Measurements from ENCODE around the gene ORAI1.

The ORAI1 gene

DNA sequence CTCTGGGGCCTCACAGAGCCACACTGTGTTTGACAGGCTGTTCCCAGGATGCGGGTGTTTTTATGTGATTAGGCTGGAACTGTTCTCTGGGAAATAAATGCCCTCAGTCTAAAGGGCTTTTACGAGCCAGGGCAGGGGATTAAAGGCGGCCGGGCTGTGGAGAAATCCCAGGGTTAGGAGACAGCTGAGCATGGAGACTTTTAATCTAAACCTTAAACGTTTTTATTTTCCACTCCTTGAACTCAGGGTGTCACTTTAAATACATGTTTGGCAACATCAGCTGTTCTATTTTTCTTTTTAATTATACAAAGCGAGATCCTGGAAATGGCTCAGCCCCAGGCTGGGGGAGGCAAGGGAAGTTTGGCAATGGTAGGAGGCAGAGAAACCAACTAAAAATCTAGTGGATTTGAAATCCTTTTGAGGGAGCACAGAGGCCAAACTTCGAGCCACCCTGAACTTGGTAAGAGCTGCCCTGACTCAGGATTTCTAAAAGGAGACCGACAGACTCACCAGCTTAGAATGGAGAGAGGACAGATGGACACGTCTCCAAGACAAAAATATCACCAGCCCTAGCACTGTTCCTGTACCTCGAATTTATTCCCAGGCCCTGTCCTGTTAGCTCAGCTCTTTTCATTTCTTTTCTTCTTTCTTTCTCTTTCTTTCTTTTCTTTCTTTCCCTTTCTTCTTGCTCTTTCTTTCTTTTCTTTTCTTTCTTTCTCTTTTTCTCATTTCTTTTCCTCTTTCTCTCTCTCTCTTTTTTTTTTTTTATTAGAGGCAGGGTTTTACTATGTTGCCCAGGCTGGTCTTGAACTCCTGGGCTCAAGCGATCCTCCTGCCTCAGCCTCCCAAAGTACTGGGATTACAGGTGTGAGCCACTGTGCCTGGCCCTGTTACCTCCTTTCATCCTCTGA is 15.8 kb upstream of the ORAI1 start:
- no peak overlapping the region for H3K4me3 ChIP-seq (ENCODE audit: low read depth, low read length)

DNA sequence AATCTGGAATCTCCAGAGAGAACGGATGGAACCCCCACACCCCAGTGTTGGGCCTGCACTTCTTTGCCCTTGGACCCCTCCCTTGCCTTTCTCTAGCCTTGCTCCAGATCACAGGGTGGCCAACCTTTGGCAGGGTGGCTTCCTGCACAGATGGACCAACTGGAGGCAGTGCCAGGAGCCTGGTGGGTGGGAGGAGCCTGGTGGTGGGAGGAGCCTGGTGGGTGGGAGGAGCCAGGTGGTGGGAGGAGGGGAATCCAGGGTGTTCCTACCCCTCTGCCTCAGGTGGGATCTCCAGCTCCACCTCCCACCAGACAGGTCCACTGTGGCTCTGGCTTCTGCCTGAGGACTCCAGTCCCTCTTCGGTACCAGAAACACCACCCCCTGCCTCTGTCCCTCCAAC is 15.0 kb upstream of the ORAI1 start:
- H3K4me3 ChIP-seq (ENCODE audit: low read depth, low read length), result no peak overlapping the region
- TF ChIP-seq, protein P1, sequence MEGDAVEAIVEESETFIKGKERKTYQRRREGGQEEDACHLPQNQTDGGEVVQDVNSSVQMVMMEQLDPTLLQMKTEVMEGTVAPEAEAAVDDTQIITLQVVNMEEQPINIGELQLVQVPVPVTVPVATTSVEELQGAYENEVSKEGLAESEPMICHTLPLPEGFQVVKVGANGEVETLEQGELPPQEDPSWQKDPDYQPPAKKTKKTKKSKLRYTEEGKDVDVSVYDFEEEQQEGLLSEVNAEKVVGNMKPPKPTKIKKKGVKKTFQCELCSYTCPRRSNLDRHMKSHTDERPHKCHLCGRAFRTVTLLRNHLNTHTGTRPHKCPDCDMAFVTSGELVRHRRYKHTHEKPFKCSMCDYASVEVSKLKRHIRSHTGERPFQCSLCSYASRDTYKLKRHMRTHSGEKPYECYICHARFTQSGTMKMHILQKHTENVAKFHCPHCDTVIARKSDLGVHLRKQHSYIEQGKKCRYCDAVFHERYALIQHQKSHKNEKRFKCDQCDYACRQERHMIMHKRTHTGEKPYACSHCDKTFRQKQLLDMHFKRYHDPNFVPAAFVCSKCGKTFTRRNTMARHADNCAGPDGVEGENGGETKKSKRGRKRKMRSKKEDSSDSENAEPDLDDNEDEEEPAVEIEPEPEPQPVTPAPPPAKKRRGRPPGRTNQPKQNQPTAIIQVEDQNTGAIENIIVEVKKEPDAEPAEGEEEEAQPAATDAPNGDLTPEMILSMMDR (IDR thresholded peaks at IDR 0.05; ENCODE audit: borderline replicate concordance, insufficient read depth, low read depth, low read length), result no peak

More for the DNA sequence above, 15.8 kb upstream of the ORAI1 start:
- TF ChIP-seq, protein P1 (IDR thresholded peaks at IDR 0.05; ENCODE audit: borderline replicate concordance, insufficient read depth, low read depth, low read length), result no peak

DNA sequence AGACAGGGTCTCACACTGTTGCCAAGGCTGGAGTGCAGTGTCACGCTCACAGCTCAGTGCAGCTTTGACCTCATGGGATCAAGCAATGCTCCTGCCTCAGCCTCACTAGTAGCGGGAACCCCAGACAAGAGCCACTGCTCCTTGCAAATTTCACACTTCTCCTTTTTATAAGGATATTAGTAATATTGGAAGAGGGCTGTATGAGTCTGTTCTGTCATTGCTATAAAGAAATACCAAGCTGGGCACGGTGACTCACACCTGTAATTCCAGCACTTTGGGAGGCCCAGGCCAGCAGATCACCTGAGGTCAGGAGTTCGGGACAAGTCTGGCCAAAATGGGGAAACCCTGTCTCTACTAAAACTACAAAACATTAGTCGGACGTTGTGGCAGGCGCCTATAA is 12.9 kb upstream of the ORAI1 start:
- TF ChIP-seq, protein P1 (IDR thresholded peaks at IDR 0.05; ENCODE audit: borderline replicate concordance, insufficient read depth, low read depth, low read length), result no peak
- no peak overlapping the region for H3K4me3 ChIP-seq (ENCODE audit: low read depth, low read length)

DNA sequence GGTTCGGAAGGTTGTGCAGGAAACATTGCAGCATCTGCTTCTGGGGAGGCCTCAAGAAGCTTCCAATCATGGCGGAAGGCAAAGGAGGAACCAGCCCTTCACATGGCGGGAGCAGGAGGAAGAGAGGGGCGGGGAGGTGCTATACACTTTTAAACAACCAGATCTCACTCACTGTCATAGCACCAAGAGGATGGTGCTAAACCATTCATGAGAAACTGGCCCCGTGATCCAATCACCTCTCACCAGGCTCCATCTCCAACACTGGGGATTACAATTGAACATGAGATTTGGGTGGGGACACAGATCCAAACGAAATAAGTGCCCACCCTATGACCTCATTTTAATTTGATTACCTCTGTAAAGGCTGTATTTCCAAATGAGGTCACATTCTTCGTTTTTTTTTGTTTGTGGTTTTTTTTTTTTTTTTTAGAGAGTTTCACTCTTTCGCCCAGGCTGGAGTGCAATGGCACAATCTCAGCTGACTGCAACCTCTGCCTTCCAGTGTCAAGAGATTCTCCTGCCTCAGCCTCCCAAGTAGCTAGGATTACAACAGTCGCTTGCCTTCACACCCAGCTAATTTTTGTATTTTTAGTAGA is 11.4 kb upstream of the ORAI1 start:
- TF ChIP-seq, protein P1 (IDR thresholded peaks at IDR 0.05; ENCODE audit: borderline replicate concordance, insufficient read depth, low read depth, low read length), result no peak
- no peak overlapping the region for H3K4me3 ChIP-seq (ENCODE audit: low read depth, low read length)

DNA sequence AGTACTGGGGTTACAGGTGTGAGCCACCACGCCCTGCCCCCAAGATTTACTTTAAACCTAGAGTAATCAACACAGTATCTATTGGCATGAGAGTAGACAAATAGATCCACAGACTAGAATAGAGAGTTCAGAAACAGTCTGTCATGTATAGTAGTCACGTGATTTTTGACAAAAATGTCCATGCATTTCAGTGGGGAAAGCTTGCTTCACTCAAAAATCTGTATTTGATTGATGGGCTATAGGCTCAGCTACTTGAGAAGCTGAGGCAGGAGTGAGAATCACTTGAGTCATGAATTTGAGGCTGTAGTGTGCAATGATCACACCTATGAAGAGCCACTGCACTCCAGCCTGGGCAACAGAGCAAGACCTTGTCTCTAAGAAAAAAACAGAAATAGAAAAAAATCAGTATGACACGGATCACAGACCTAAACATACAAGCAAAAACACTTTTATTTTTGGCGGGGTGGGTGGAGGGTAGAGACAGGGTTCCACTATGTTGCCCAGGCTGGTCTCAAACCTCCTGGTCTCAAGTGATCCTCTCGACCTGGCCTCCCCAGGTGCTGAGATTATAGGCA is 7.6 kb upstream of the ORAI1 start:
- H3K4me3 ChIP-seq (ENCODE audit: low read depth, low read length), result no peak overlapping the region
- TF ChIP-seq, protein P1 (IDR thresholded peaks at IDR 0.05; ENCODE audit: borderline replicate concordance, insufficient read depth, low read depth, low read length), result no peak

DNA sequence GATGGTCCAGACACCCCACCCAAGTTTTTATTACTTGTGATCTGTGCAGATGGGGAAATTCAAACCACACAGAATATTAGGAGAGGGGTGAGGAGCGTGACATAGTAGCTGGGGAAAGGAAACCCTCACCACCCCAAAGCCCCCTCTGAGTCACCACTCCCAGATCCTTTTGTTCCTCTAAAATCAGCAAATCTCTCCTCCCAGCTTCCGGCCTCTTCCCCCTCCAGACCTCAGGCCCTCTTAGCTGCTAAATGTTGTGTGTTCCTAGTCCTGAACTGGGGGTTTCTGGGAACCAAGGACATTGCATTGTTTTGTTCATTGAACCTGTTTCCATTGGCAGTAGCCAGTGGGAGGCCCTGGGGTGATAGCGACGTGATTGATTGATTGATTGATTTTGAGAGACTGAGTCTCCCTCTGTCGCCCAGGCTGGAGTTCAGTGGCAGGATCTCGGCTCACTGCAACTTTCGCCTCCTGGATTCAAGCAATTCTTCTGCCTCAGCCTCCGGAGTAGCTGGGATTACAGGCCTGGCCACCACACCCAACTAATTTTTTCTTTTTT is 5.9 kb upstream of the ORAI1 start:
- TF ChIP-seq, protein P1 (IDR thresholded peaks at IDR 0.05; ENCODE audit: borderline replicate concordance, insufficient read depth, low read depth, low read length), result no peak
- H3K4me3 ChIP-seq (ENCODE audit: low read depth, low read length), result no peak overlapping the region

All from GM12875 (cell line).